Measurements from ENCODE around the gene FANCD2. TPM values are rescaled to one million over a fixed set of nuclear protein-coding genes. Genes with fewer than 3 reads are reported as not detected.
"Not testable (repeated sequence)": the region's sequence is repeated elsewhere in the genome, so short reads cannot be mapped to it uniquely, and the experiment has no call there.

FANCD2 gene
- total RNA-seq, 2 donors from 2014 or later, result 6.9 to 31.1 TPM

DNA sequence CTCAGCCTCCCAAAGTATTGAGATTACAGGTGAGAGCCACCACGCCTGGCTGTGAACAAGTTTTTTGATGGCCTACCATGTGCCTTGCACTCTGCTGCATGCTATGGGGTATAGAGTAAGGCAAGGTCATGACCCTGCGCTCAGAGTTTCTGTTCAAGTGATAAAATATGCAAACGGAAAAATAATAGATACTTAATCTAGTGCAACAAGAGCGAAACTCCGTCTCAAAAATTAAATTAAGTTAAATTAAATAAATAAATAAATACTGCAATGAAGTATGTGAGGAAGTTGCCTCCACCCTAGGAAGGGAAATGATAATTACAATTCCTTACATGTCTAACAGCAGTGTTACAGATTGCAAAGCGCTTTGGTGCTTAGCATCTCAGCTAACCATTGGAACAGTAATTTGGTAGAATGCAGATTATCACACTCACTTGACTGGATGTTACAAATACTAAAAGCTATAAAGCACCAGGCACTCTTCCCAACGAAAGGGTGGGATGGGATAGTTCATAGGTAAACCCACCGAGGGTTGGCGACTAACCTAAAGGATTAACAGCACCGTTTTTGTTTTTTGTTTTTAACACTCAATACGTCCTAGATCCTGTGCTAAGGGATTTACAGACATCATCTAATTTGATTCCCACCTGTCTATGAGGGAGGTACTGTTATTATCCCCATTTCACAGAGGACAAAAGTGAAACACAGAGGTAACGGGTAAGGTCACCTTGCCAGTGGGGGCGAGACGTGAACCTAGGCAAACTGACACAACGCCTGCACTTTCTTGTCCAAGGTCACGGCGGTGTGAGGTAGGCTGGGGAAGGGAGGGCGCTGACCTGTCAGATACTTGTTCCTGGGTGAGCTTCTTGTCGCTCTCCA, 793 bp upstream of the FANCD2 start:
- intact Hi-C loops (cut with DNase I), result no loop called here
- H3K27ac ChIP-seq, result peak overlapping the region; percentile 66
- TF ChIP-seq, protein P1, sequence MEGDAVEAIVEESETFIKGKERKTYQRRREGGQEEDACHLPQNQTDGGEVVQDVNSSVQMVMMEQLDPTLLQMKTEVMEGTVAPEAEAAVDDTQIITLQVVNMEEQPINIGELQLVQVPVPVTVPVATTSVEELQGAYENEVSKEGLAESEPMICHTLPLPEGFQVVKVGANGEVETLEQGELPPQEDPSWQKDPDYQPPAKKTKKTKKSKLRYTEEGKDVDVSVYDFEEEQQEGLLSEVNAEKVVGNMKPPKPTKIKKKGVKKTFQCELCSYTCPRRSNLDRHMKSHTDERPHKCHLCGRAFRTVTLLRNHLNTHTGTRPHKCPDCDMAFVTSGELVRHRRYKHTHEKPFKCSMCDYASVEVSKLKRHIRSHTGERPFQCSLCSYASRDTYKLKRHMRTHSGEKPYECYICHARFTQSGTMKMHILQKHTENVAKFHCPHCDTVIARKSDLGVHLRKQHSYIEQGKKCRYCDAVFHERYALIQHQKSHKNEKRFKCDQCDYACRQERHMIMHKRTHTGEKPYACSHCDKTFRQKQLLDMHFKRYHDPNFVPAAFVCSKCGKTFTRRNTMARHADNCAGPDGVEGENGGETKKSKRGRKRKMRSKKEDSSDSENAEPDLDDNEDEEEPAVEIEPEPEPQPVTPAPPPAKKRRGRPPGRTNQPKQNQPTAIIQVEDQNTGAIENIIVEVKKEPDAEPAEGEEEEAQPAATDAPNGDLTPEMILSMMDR (IDR thresholded peaks at IDR 0.05), result no peak
- no peak for DNase-seq
- H3K9me3 ChIP-seq, result no peaks in the 10 kb centered on the region
- peaks cover 10% of the 10 kb centered on the region for H3K4me1 ChIP-seq
- peak overlapping the region; percentile 92 for H3K4me3 ChIP-seq
- peak overlapping the region; percentile 79 to 94 for H3K9ac ChIP-seq (ENCODE audit: low read depth in 2 of 2, low read length in 2 of 2)
- no peaks in the 10 kb centered on the region for H3K27me3 ChIP-seq
- H3K36me3 ChIP-seq, result peaks cover 6% of the 10 kb centered on the region

DNA sequence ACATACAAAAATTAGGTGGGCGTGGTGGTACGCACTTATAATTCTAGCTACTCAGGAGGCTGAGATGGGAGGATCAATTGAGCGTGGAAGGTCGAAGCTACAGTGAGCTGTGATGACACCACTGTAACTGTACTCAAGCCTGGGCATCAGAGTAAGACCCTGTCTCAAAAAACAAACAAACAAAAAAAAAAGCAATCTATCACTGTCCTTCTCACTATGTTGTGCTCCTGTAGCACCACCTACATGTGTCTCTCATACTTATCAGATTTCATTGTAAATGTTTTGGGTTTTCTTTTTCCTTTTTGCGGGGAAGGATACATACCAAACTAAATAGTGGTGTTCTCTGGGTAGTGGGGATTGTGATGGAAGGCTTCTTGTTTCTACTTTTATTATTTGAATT, 14.8 kb downstream of the FANCD2 start:
- Histone ChIP-seq H3K4me1 (no peaks in the 10 kb centered on the region), H3K36me3 (no peaks in the 10 kb centered on the region), H3K27me3 (no peaks in the 10 kb centered on the region), H3K4me3 (no peak overlapping the region), H3K9ac (ENCODE audit: low read depth in 2 of 2, low read length in 2 of 2) (no peak overlapping the region), H3K9me3 (no peaks in the 10 kb centered on the region), H3K27ac (no peak overlapping the region)
- intact Hi-C loops (cut with DNase I), result loop anchor here (10.0 kb wide), 1 partner anchor 1834 kb away; no protein-coding TSS in a partner anchor
- DNase-seq, result no peak
- TF ChIP-seq, protein P1 (IDR thresholded peaks at IDR 0.05), result no peak

DNA sequence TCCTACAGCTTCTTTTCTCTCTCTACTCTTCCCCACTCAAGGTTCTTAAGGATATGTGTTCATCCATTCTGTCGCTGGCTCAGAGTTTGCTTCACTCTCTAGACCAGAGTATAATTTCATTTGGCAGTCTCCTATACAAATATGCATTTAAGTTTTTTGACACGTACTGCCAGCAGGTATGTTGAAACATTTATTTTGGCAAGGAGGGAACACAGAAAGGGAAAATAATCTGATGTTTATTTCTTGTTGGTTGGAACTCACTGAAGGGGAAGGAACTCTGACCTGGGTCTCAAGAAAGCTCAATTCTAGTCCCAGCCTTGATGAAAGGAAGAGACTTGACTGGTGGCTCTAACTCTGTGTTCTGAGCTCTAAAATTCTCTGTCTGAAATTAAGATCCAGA, 21.6 kb downstream of the FANCD2 start:
- Histone ChIP-seq H3K4me1 (no peaks in the 10 kb centered on the region), H3K27me3 (no peaks in the 10 kb centered on the region), H3K9ac (ENCODE audit: low read depth in 2 of 2, low read length in 2 of 2) (no peak overlapping the region), H3K4me3 (no peak overlapping the region), H3K9me3 (no peaks in the 10 kb centered on the region), H3K36me3 (no peaks in the 10 kb centered on the region), H3K27ac (no peak overlapping the region)
- DNase-seq, result no peak
- TF ChIP-seq, protein P1 (IDR thresholded peaks at IDR 0.05), result no peak
- intact Hi-C loops (cut with DNase I), result loop anchor here (10.0 kb wide), 1 partner anchor 1827 kb away; no protein-coding TSS in a partner anchor

DNA sequence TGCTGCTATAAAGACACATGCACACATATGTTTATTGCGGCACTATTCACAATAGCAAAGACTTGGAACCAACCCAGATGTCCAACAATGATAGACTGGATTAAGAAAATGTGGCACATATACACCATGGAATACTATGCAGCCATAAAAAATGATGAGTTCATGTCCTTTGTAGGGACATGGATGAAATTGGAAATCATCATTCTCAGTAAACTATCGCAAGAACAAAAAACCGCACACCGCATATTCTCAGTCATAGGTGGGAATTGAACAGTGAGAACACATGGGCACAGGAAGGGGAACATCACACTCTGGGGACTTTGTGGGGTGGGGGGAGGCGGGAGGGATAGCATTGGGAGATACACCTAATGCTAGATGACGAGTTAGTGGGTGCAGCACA, 26.8 kb downstream of the FANCD2 start:
- not testable (repeated sequence) for DNase-seq

DNA sequence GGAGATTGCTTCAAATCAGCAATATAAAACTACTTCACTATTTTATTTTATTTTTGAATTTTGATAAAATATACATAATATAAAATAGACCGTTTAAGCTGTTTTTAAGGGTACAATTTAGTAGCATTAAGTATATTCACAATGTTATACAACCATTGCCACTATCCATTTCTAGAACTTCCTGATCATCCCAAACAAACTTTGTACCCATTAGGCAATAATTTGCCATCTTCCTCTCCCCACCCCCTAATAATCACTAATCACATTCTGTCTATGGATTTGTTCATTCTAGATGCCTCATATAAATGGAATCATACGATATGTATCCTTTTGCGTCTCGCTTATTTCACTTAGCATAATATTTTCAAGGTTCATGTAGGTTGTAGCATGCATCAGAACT, 28.9 kb downstream of the FANCD2 start:
- Histone ChIP-seq H3K4me3 (no peak overlapping the region), H3K36me3 (no peaks in the 10 kb centered on the region), H3K4me1 (no peaks in the 10 kb centered on the region), H3K27me3 (no peaks in the 10 kb centered on the region), H3K9me3 (no peaks in the 10 kb centered on the region), H3K27ac (no peak overlapping the region), H3K9ac (ENCODE audit: low read depth in 2 of 2, low read length in 2 of 2) (no peak overlapping the region)
- DNase-seq, result no peak
- intact Hi-C loops (cut with DNase I), result no loop called here
- TF ChIP-seq, protein P1 (IDR thresholded peaks at IDR 0.05), result no peak

More for the DNA sequence above, 26.8 kb downstream of the FANCD2 start:
- H3K36me3 ChIP-seq; H3K27me3 ChIP-seq; H3K4me3 ChIP-seq; H3K9me3 ChIP-seq; H3K9ac ChIP-seq (ENCODE audit: low read depth in 2 of 2, low read length in 2 of 2); intact Hi-C loops (cut with DNase I); H3K4me1 ChIP-seq; H3K27ac ChIP-seq: not testable (repeated sequence)

DNA sequence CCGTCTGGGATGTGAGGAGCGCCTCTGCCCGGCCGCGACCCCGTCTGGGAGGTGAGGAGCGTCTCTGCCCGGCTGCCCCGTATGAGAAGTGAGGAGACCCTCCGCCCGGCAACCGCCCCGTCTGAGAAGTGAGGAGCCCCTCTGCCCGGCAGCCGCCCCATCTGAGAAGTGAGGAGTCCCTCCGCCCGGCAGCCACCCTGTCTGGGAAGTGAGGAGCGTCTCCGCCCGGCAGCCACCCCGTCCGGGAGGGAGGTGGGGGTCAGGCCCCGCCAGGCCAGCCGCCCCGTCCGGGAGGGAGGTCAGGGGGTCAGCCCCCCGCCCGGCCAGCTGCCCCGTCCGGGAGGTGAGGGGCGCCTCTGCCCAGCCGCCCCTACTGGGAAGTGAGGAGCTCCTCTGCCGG, 43.8 kb downstream of the FANCD2 start:
- not testable (repeated sequence) for H3K36me3 ChIP-seq

More for the DNA sequence above, 43.8 kb downstream of the FANCD2 start:
- H3K9me3 ChIP-seq; H3K9ac ChIP-seq (ENCODE audit: low read depth in 2 of 2, low read length in 2 of 2); H3K27ac ChIP-seq; intact Hi-C loops (cut with DNase I); DNase-seq; H3K4me3 ChIP-seq; H3K4me1 ChIP-seq; H3K27me3 ChIP-seq: not testable (repeated sequence)
